IMR-90 (cell line): ENCODE results near the gene NIF3L1. TPM values are rescaled to one million over a fixed set of nuclear protein-coding genes. Genes with fewer than 3 reads are reported as not detected.

Experiments used
- ATAC-seq: fragments of 200-7000 bp; cut with Tn5 transposase; 2 replicates; pipeline ENCODE4 v1.9.1; 2020; ENCODE audit warnings: low read depth, mild to moderate bottlenecking, moderate library complexity
- BruUV-seq: library from RNA; stranded (reverse); fragments of 400-500 nt; replicated peaks from 2 replicates; lab custom pipeline; 2021; lab: Mats Ljungman, UMichigan
- CTCF ChIA-PET: fragments of 300-600 bp; formaldehyde crosslinking; extraction: SDS; loops from one replicate; lab custom pipeline; 2021; ENCODE audit warnings: antibody characterized with exemption; lab: Yijun Ruan, JAX
- POLR2A ChIA-PET: fragments of 300-600 bp; sonication (Branson Sonifier 250); formaldehyde crosslinking; loops from one replicate; lab custom pipeline; 2022; ENCODE audit warnings: antibody characterized with exemption; ENCODE audit not compliant: unreplicated experiment; lab: Charles Lee
- DNase-seq: peaks from one replicate; pipeline ENCODE4 v3.0.0; 2013
- H2AFZ ChIP-seq: replicated peaks from 2 replicates; pipeline ENCODE3; 2013; ENCODE audit warnings: low read length, mild to moderate bottlenecking; ENCODE audit not compliant: poor library complexity
- H2AK5ac ChIP-seq: 2 replicates; pipeline ENCODE4 v1.6.1; 2013; ENCODE audit warnings: low read depth, low read length, inconsistent platforms
- H2AK9ac ChIP-seq: replicated peaks from 2 replicates; pipeline ENCODE3; 2013; ENCODE audit warnings: mild to moderate bottlenecking, low read depth, low read length, moderate library complexity; ENCODE audit not compliant: poor library complexity
- H2BK120ac ChIP-seq: 2 replicates; pipeline ENCODE4 v1.6.1; 2013; ENCODE audit warnings: low read depth, low read length, inconsistent platforms
- H2BK15ac ChIP-seq: 3 replicates; pipeline ENCODE4 v1.6.1; 2013; ENCODE audit warnings: low read depth, low read length, inconsistent platforms
- H2BK20ac ChIP-seq: 2 replicates; pipeline ENCODE4 v1.6.1; 2013; ENCODE audit warnings: low read depth, mild to moderate bottlenecking, inconsistent platforms, low read length, moderate library complexity
- H2BK5ac ChIP-seq: 2 replicates; pipeline ENCODE4 v1.6.1; 2013; ENCODE audit warnings: mild to moderate bottlenecking, low read depth, low read length, inconsistent platforms; ENCODE audit not compliant: poor library complexity, severe bottlenecking
- H3K14ac ChIP-seq: replicated peaks from 2 replicates; pipeline ENCODE4 v1.6.1; 2013; ENCODE audit warnings: low read depth, low read length, inconsistent platforms
- H3K18ac ChIP-seq: 2 replicates; pipeline ENCODE4 v1.6.1; 2013; ENCODE audit warnings: low read depth, low read length, control low read depth
- H3K23ac ChIP-seq: 2 replicates; pipeline ENCODE4 v1.6.1; 2013; ENCODE audit warnings: low read depth, low read length, inconsistent platforms
- H3K27ac ChIP-seq: 2 replicates; pipeline ENCODE4 v1.5.1; 2013; ENCODE audit warnings: mild to moderate bottlenecking, control low read depth, low read length; ENCODE audit not compliant: insufficient read depth
- H3K27me3 ChIP-seq: 2 replicates; pipeline ENCODE4 v1.6.1; 2013; ENCODE audit warnings: low read length; ENCODE audit not compliant: control insufficient read depth, insufficient read depth
- H3K36me3 ChIP-seq: 2 replicates; pipeline ENCODE4 v1.6.1; 2013; ENCODE audit warnings: low read length, mixed read lengths; ENCODE audit not compliant: control insufficient read depth, insufficient read depth
- H3K4ac ChIP-seq: 2 replicates; pipeline ENCODE4 v1.6.1; 2013; ENCODE audit warnings: low read depth, low read length, inconsistent platforms
- H3K4me1 ChIP-seq: 2 replicates; pipeline ENCODE4 v1.6.1; 2013; ENCODE audit warnings: low read length, mixed read lengths; ENCODE audit not compliant: control insufficient read depth, insufficient read depth
- H3K4me2 ChIP-seq: 2 replicates; pipeline ENCODE4 v1.6.1; 2013; ENCODE audit warnings: low read depth, mild to moderate bottlenecking, control low read depth, low read length, moderate library complexity
- H3K4me3 ChIP-seq: 2 replicates; pipeline ENCODE4 v1.5.1; 2013; ENCODE audit warnings: low read depth, mild to moderate bottlenecking, control low read depth, low read length, moderate library complexity; ENCODE audit not compliant: insufficient read depth
- H3K56ac ChIP-seq: 2 replicates; pipeline ENCODE4 v1.6.1; 2013; ENCODE audit warnings: low read length, inconsistent platforms; ENCODE audit not compliant: insufficient read depth; ENCODE audit errors: extremely low read depth
- H3K79me1 ChIP-seq, 2 experiments: 2 replicates each; pipeline ENCODE4 v1.6.1; 2013; ENCODE audit warnings: low read length in 2 of 2, inconsistent platforms in 1 of 2, low read depth in 1 of 2
- H3K9ac ChIP-seq: 2 replicates; pipeline ENCODE4 v1.6.1; 2013; ENCODE audit warnings: low read depth, low read length, control low read depth
- H3K9me1 ChIP-seq: 2 replicates; pipeline ENCODE4 v1.6.1; 2013; ENCODE audit warnings: low read length, inconsistent platforms; ENCODE audit not compliant: insufficient read depth
- H3K9me3 ChIP-seq: 2 replicates; pipeline ENCODE4 v1.6.1; 2013; ENCODE audit warnings: low read length; ENCODE audit not compliant: control insufficient read depth, insufficient read depth
- H4K20me1 ChIP-seq: 2 replicates; pipeline ENCODE4 v1.6.1; 2013; ENCODE audit warnings: low read length, inconsistent platforms; ENCODE audit not compliant: insufficient read depth
- H4K5ac ChIP-seq: 2 replicates; pipeline ENCODE4 v1.6.1; 2013; ENCODE audit warnings: mild to moderate bottlenecking, low read depth, low read length, control low read depth
- H4K8ac ChIP-seq, 2 experiments: 2 replicates each; pipeline ENCODE4 v1.6.1; 2013; ENCODE audit warnings: low read depth in 2 of 2, low read length in 2 of 2, control low read depth in 1 of 2, inconsistent platforms in 1 of 2
- H4K91ac ChIP-seq: 2 replicates; pipeline ENCODE4 v1.6.1; 2013; ENCODE audit warnings: low read depth, low read length, inconsistent platforms; ENCODE audit not compliant: insufficient read depth
- BHLHE40 ChIP-seq: fragments of 150-350 bp; IDR thresholded peaks from 2 replicates; pipeline ENCODE4 v1.6.1; 2016; ENCODE audit warnings: mild to moderate bottlenecking, low read depth, low read length
- CTCF ChIP-seq: conservative IDR thresholded peaks from 2 replicates; pipeline ENCODE4 v1.5.1; 2012; ENCODE audit warnings: mild to moderate bottlenecking, low read depth, low read length, improper control_type of control experiment
- FOS ChIP-seq: fragments of 150-350 bp; IDR thresholded peaks from 2 replicates; pipeline ENCODE4 v1.6.1; 2016; ENCODE audit warnings: low read depth, low read length
- MAZ ChIP-seq: IDR thresholded peaks from 2 replicates; pipeline ENCODE4 v1.6.1; 2012; ENCODE audit warnings: low read depth, mild to moderate bottlenecking, low read length, improper control_type of control experiment, moderate library complexity, borderline replicate concordance
- MXI1 ChIP-seq: IDR thresholded peaks from 2 replicates; pipeline ENCODE4 v1.6.1; 2012; ENCODE audit warnings: low read depth, mild to moderate bottlenecking, low read length, moderate library complexity, borderline replicate concordance
- NFE2L2 ChIP-seq: fragments of 150-350 bp; IDR thresholded peaks from 2 replicates; pipeline ENCODE4 v1.6.1; 2016; ENCODE audit warnings: low read depth, mild to moderate bottlenecking, low read length
- RCOR1 ChIP-seq: IDR thresholded peaks from 2 replicates; pipeline ENCODE4 v1.6.1; 2012; ENCODE audit warnings: mild to moderate bottlenecking, low read length, improper control_type of control experiment; ENCODE audit not compliant: insufficient replicate concordance
- SMC3 ChIP-seq: fragments of 150-350 bp; IDR thresholded peaks from 2 replicates; pipeline ENCODE4 v1.6.1; 2016; ENCODE audit warnings: low read depth, mild to moderate bottlenecking, antibody characterized with exemption, low read length, moderate library complexity
- WGBS, 2 experiments: methylation state at CpG; one replicate each; pipeline versions ENCODE4 v1.1.5 to v1.1.7; 2013; ENCODE audit warnings: missing lambda C conversion rate in 2 of 2; ENCODE audit not compliant: insufficient read length in 1 of 2; ENCODE audit errors: extremely low coverage in 2 of 2; 5-methylcytosine and 5-hydroxymethylcytosine counted together
- dilution Hi-C: fragments of 300-500 bp; cut with HindIII; formaldehyde crosslinking; loops from one replicate; pipeline ENCODE4 v1.14.3; 2018; ENCODE audit warnings: low sequenced_read_pairs; ENCODE audit not compliant: unreplicated experiment
- in situ Hi-C: fragments of 300-500 bp; cut with MboI; formaldehyde crosslinking; loops from 3 replicates; pipeline ENCODE4 v1.14.3; 2019; ENCODE audit warnings: low sequenced_read_pairs, inconsistent platforms, mixed read lengths
- intact Hi-C: fragments of 100-400 bp; cut with micrococcal nuclease; formaldehyde crosslinking; loops from 2 replicates; pipeline ENCODE4 v1.10.0; 2022
- polyA plus RNA-seq, 3 experiments: library from polyadenylated mRNA; depleted of rRNA; stranded (reverse); fragments of >200 nt; gene quantifications; 2 replicates each; pipeline ENCODE4 v1.2.3, GENCODE V29; 2012; ENCODE audit warnings: low replicate concordance in 1 of 3
- total RNA-seq: library from RNA; depleted of rRNA; stranded (reverse); fragments of >200 nt; gene quantifications from 2 replicates; pipeline ENCODE4 v1.2.3, GENCODE V29; 2012
- TF ChIP-seq, protein P1 (sequence below): fragments of 150-350 bp; IDR thresholded peaks from 2 replicates; pipeline ENCODE4 v1.6.1; 2017; ENCODE audit warnings: mild to moderate bottlenecking, antibody characterized with exemption, low read length, low read depth

The NIF3L1 gene
- total and polyA plus RNA-seq, 2 of the 4 experiments (the other 2 are of a cell fraction), result 43.0 to 54.6 TPM

DNA sequence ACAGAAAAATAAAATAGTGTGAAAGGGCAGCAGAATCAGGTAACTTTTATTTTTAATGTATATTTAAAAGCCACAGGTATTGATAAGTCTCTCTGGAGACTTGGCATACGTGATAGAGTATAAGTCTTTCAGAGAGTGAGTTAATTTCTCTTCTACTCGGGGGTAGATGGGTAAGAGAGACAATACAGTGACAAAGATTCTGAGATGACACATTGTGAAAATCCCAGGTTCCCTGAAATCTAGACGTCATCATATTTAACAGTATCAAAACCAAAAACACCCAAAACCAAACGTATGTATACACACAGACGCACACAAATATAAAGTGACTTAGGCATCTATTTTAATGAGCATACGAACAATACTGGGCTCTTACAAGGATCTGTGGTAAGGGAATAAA, 33.3 kb downstream of the NIF3L1 start:
- Histone ChIP-seq H3K4me3 (no peak overlapping the region), H3K9ac (no peak overlapping the region), H4K5ac (no peak overlapping the region), H3K56ac (no peak overlapping the region), H3K23ac (no peak overlapping the region), H2AFZ (no peak overlapping the region), H2BK20ac (no peak overlapping the region), H3K27ac (no peak overlapping the region), H2BK15ac (no peak overlapping the region), H2AK9ac (no peak overlapping the region), H2BK120ac (no peak overlapping the region), H3K14ac (no peak overlapping the region), H2AK5ac (no peak overlapping the region), H3K4me1 (no peaks in the 10 kb centered on the region), H2BK5ac (no peak overlapping the region), H4K20me1 (no peaks in the 10 kb centered on the region), H3K4me2 (no peak overlapping the region), H3K9me3 (no peaks in the 10 kb centered on the region), H4K91ac (no peak overlapping the region), H4K8ac (no peak overlapping the region), H3K79me1 (no peaks in the 10 kb centered on the region; a peak in 1 of 4 replicates), H3K27me3 (no peaks in the 10 kb centered on the region), H3K18ac (no peak overlapping the region), H3K36me3 (peaks cover 18% of the 10 kb centered on the region), H3K9me1 (no peaks in the 10 kb centered on the region), H3K4ac (no peak overlapping the region)
- ChIA-PET POLR2A (no interaction called here), CTCF (no interaction called here)
- no CpG with 5 or more reads among the region's 6 CpGs for WGBS, 2 experiments
- no peak for DNase-seq
- no peak for TF ChIP-seq RCOR1
- TF ChIP-seq MXI1, result no peak
- TF ChIP-seq NFE2L2, result no peak
- TF ChIP-seq FOS, result no peak
- no peak for TF ChIP-seq BHLHE40
- no peak for TF ChIP-seq MAZ
- TF ChIP-seq SMC3, result no peak
- TF ChIP-seq, protein P1, sequence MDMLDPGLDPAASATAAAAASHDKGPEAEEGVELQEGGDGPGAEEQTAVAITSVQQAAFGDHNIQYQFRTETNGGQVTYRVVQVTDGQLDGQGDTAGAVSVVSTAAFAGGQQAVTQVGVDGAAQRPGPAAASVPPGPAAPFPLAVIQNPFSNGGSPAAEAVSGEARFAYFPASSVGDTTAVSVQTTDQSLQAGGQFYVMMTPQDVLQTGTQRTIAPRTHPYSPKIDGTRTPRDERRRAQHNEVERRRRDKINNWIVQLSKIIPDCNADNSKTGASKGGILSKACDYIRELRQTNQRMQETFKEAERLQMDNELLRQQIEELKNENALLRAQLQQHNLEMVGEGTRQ, result no peak
- TF ChIP-seq CTCF, result no peak
- intact Hi-C loops (no loop called here), in situ Hi-C loops (no loop called here), dilution Hi-C loops (no loop called here)
- ATAC-seq, result no peak
- no TSS peak for BruUV-seq
